Skeletal muscle tissue (tissue), 4 donors: Measurements from ENCODE around the gene ST7L. TPM values are rescaled to one million over a fixed set of nuclear protein-coding genes. Genes with fewer than 3 reads are reported as not detected.

Experiments
- H3K27ac ChIP-seq: one replicate; pipeline ENCODE4 v1.7.0; 2013; ENCODE audit warnings: mild to moderate bottlenecking, low read depth, low read length, inconsistent platforms
- H3K27me3 ChIP-seq, 3 donors: one replicate each; pipeline ENCODE4 v1.7.0; 2013; ENCODE audit warnings: low read length in 3 of 3; ENCODE audit not compliant: control insufficient read depth in 3 of 3, insufficient read depth in 3 of 3
- H3K36me3 ChIP-seq, 3 donors: one replicate each; pipeline ENCODE4 v1.7.0; 2013; ENCODE audit warnings: low read length in 3 of 3; ENCODE audit not compliant: control insufficient read depth in 3 of 3, insufficient read depth in 3 of 3
- H3K4me1 ChIP-seq, 3 donors: one replicate each; pipeline ENCODE4 v1.7.0; 2013; ENCODE audit warnings: low read length in 3 of 3, mild to moderate bottlenecking in 3 of 3; ENCODE audit not compliant: control insufficient read depth in 3 of 3, insufficient read depth in 3 of 3
- H3K4me3 ChIP-seq, 3 donors: one replicate each; pipeline ENCODE4 v1.7.0; 2013; ENCODE audit warnings: low read length in 3 of 3
- H3K9ac ChIP-seq, 3 donors: one replicate each; pipeline ENCODE4 v1.7.0; 2013; ENCODE audit warnings: low read length in 3 of 3, mild to moderate bottlenecking in 3 of 3, moderate library complexity in 2 of 3, low read depth in 1 of 3
- H3K9me3 ChIP-seq, 3 donors: one replicate each; pipeline ENCODE4 v1.7.0; 2013; ENCODE audit warnings: low read length in 3 of 3; ENCODE audit not compliant: control insufficient read depth in 3 of 3
- total RNA-seq: library from RNA; depleted of rRNA; stranded (reverse); fragments of >200 nt; gene quantifications from one replicate; pipeline ENCODE4 v1.2.3, GENCODE V29; 2014
- donor health status: Osteomylitis.

ST7L gene
- total RNA-seq, 1 donor from 2014 or later = 21.9 TPM

GRCh38 chr1:112511897-112512296, 107.0 kb downstream of the ST7L start:
- Histone ChIP-seq H3K9me3 (no peaks in the 10 kb centered on the region), H3K27me3 (peaks cover 28 to 39% (median 33%) of the 10 kb centered on the region in 3 donors), H3K9ac (no peak overlapping the region), H3K27ac (no peak overlapping the region), H3K4me1 (peaks cover 9 to 18% (median 9%) of the 10 kb centered on the region in 3 donors), H3K4me3 (no peak overlapping the region), H3K36me3 (no peaks in the 10 kb centered on the region)

GRCh38 chr1:112510340-112510739, 108.6 kb downstream of the ST7L start:
- H3K27me3 ChIP-seq = peaks cover 33 to 48% (median 37%) of the 10 kb centered on the region in 3 donors
- no peak overlapping the region for H3K9ac ChIP-seq
- H3K4me3 ChIP-seq = no peak overlapping the region
- H3K9me3 ChIP-seq = no peaks in the 10 kb centered on the region
- H3K27ac ChIP-seq = no peak overlapping the region
- H3K4me1 ChIP-seq = peaks cover 9 to 14% (median 9%) of the 10 kb centered on the region in 3 donors
- no peaks in the 10 kb centered on the region for H3K36me3 ChIP-seq

- Histone ChIP-seq H3K9me3 (no peaks in the 10 kb centered on the region), H3K4me3 (no peak overlapping the region), H3K9ac (no peak overlapping the region), H3K27me3 (peaks cover 33 to 53% (median 43%) of the 10 kb centered on the region in 3 donors), H3K27ac (no peak overlapping the region), H3K4me1 (peaks cover 9 to 13% (median 9%) of the 10 kb centered on the region in 3 donors), H3K36me3 (no peaks in the 10 kb centered on the region)
Measured at GRCh38 chr1:112509660-112510178, 109.2 kb downstream of the ST7L start.

- H3K27ac ChIP-seq = no peak overlapping the region
- peaks cover 9 to 13% (median 9%) of the 10 kb centered on the region in 3 donors for H3K4me1 ChIP-seq
- H3K9ac ChIP-seq = no peak overlapping the region
- H3K9me3 ChIP-seq = no peaks in the 10 kb centered on the region
- H3K36me3 ChIP-seq = no peaks in the 10 kb centered on the region
- H3K27me3 ChIP-seq = peaks cover 33 to 59% (median 43%) of the 10 kb centered on the region in 3 donors
- peak overlapping the region in 2 of 3 donors; percentile 67 for H3K4me3 ChIP-seq
Measured at GRCh38 chr1:112509005-112509659, 109.8 kb downstream of the ST7L start.

- Histone ChIP-seq H3K9ac (no peak within 1 kb of the TSS), H3K4me1 (peaks cover 9 to 13% (median 9%) of the 10 kb centered on the region in 3 donors), H3K9me3 (no peaks in the 10 kb centered on the region), H3K27me3 (peaks cover 36 to 65% (median 49%) of the 10 kb centered on the region in 3 donors), H3K4me3 (peak within 1 kb of the TSS; percentile 67 to 75 (median 67)), H3K36me3 (no peaks in the 10 kb centered on the region), H3K27ac (no peak within 1 kb of the TSS)
Measured at GRCh38 chr1:112508278-112509004, 110.5 kb downstream of the ST7L start, which contains the start of gene WNT2B. Gene WNT2B (plus strand): TSS chr1:112508965. CDS start chr1:112509263, 298 bp downstream.

- H3K27me3 ChIP-seq = peaks cover 39 to 71% (median 55%) of the 10 kb centered on the region in 3 donors
- H3K9me3 ChIP-seq = no peaks in the 10 kb centered on the region
- H3K36me3 ChIP-seq = no peaks in the 10 kb centered on the region
- H3K4me1 ChIP-seq = peaks cover 9 to 16% (median 9%) of the 10 kb centered on the region in 3 donors
- no peak overlapping the region for H3K27ac ChIP-seq
- H3K4me3 ChIP-seq = peak overlapping the region; percentile 67 to 75 (median 67)
- no peak overlapping the region for H3K9ac ChIP-seq
Measured at GRCh38 chr1:112507921-112508277, 111.0 kb downstream of the ST7L start.

- Histone ChIP-seq H3K4me1 (peaks cover 9 to 21% (median 14%) of the 10 kb centered on the region in 3 donors), H3K36me3 (no peaks in the 10 kb centered on the region), H3K9me3 (no peaks in the 10 kb centered on the region), H3K4me3 (no peak overlapping the region), H3K9ac (no peak overlapping the region), H3K27me3 (peaks cover 42 to 75% (median 57%) of the 10 kb centered on the region in 3 donors), H3K27ac (no peak overlapping the region)
Measured at GRCh38 chr1:112507336-112507735, 111.6 kb downstream of the ST7L start.

GRCh38 chr1:112506731-112507130, 112.2 kb downstream of the ST7L start:
- H3K27ac ChIP-seq = no peak overlapping the region
- no peaks in the 10 kb centered on the region for H3K36me3 ChIP-seq
- H3K4me1 ChIP-seq = peaks cover 12 to 23% (median 17%) of the 10 kb centered on the region in 3 donors
- no peak overlapping the region for H3K4me3 ChIP-seq
- H3K9me3 ChIP-seq = no peaks in the 10 kb centered on the region
- peaks cover 42 to 73% (median 57%) of the 10 kb centered on the region in 3 donors for H3K27me3 ChIP-seq
- no peak overlapping the region for H3K9ac ChIP-seq

- Histone ChIP-seq H3K4me1 (peaks cover 14 to 23% (median 19%) of the 10 kb centered on the region in 3 donors), H3K36me3 (no peaks in the 10 kb centered on the region), H3K9ac (no peak overlapping the region), H3K4me3 (no peak overlapping the region), H3K27ac (no peak overlapping the region), H3K9me3 (no peaks in the 10 kb centered on the region), H3K27me3 (peaks cover 42 to 73% (median 54%) of the 10 kb centered on the region in 3 donors)
Measured at GRCh38 chr1:112506306-112506705, 112.6 kb downstream of the ST7L start.

GRCh38 chr1:112505878-112506277, 113.1 kb downstream of the ST7L start:
- Histone ChIP-seq H3K36me3 (no peaks in the 10 kb centered on the region), H3K4me1 (peaks cover 14 to 23% (median 19%) of the 10 kb centered on the region in 3 donors), H3K4me3 (no peak overlapping the region), H3K27me3 (peaks cover 42 to 73% (median 52%) of the 10 kb centered on the region in 3 donors), H3K9ac (no peak overlapping the region), H3K27ac (no peak overlapping the region), H3K9me3 (no peaks in the 10 kb centered on the region)
